Thyroid gland (tissue), 4 donors: ENCODE data around the gene FUBP1. TPM values are rescaled to one million over a fixed set of nuclear protein-coding genes. Genes with fewer than 3 reads are reported as not detected.

Source experiments
- DNase-seq, 2 donors: peaks; one replicate each; pipeline ENCODE4 v3.0.0-alpha.2; 2019
- H3K27ac ChIP-seq, 3 donors: fragments of 200-600 bp; sonication (generic); 1 replicate in 2 of 3; 2 replicates in 1 of 3; pipeline ENCODE4 v1.5.1; 2016 to 2019; ENCODE audit warnings: mild to moderate bottlenecking in 1 of 3, moderate library complexity in 1 of 3
- H3K27me3 ChIP-seq: fragments of 200-600 bp; sonication (generic); one replicate; pipeline ENCODE4 v1.5.1; 2019
- H3K36me3 ChIP-seq, 2 donors: fragments of 200-600 bp; sonication (generic); one replicate each; pipeline ENCODE4 v1.5.1; 2016 to 2019
- H3K4me1 ChIP-seq, 2 donors: fragments of 200-600 bp; sonication (generic); one replicate each; pipeline ENCODE4 v1.5.1; 2017 to 2019
- H3K4me3 ChIP-seq, 3 donors: fragments of 200-600 bp; sonication (generic); replicated peaks in 1 of 3; 1 replicate in 2 of 3; 2 replicates in 1 of 3; pipeline ENCODE4 v1.5.1; 2016; ENCODE audit warnings: mild to moderate bottlenecking in 1 of 3
- H3K9me3 ChIP-seq: fragments of 200-600 bp; sonication (generic); one replicate; pipeline ENCODE4 v1.5.1; 2017
- CTCF ChIP-seq, 6 experiments: fragments of 200-600 bp in 3 of 6; fragments of 450-650 bp in 3 of 6; sonication (generic) in 3 of 6; IDR thresholded peaks; one replicate each; pipeline ENCODE4 v1.5.1; 2016 to 2019; ENCODE audit warnings: antibody characterized with exemption in 6 of 6, mild to moderate bottlenecking in 2 of 6, inconsistent platforms in 1 of 6, moderate library complexity in 1 of 6
- POLR2A ChIP-seq, 2 donors: fragments of 450-650 bp; IDR thresholded peaks; one replicate each; pipeline ENCODE4 v1.6.1; 2017; ENCODE audit warnings: antibody characterized with exemption in 2 of 2, mild to moderate bottlenecking in 2 of 2, moderate library complexity in 1 of 2
- WGBS, 2 donors: methylation state at CpG; one replicate each; pipeline ENCODE4 v1.1.5; 2017; 5-methylcytosine and 5-hydroxymethylcytosine counted together
- intact Hi-C: fragments of 100-400 bp; cut with DNase I; formaldehyde crosslinking; loops from one replicate; pipeline ENCODE4 v1.15.1; 2023
- total RNA-seq, 4 donors: library from RNA; depleted of rRNA; stranded (reverse); fragments of >200 nt; gene quantifications; one replicate each; pipeline ENCODE4 v1.2.3, GENCODE V29; 2016

Gene FUBP1
- total RNA-seq, 4 donors from 2014 or later, result 136 to 231 (median 178) TPM

- H3K4me1 ChIP-seq, result peaks cover 33 to 42% of the 10 kb centered on the region in 2 donors
Observed at GRCh38 chr1:77978293-77978968, 441 bp downstream of the FUBP1 start.

GRCh38 chr1:77977989-77978292 lies 931 bp downstream of the FUBP1 start:
- no peak for DNase-seq
- H3K27ac ChIP-seq, result peak overlapping the region; percentile 93 to 99 (median 99)
- H3K27me3 ChIP-seq, result no peaks in the 10 kb centered on the region
- intact Hi-C loops, result no loop called here
- H3K4me1 ChIP-seq, result peaks cover 33 to 42% of the 10 kb centered on the region in 2 donors
- H3K9me3 ChIP-seq, result no peaks in the 10 kb centered on the region
- no peaks in the 10 kb centered on the region for H3K36me3 ChIP-seq
- no peak for TF ChIP-seq CTCF (IDR thresholded peaks at IDR 0.05)
- no peak for TF ChIP-seq POLR2A (IDR thresholded peaks at IDR 0.05)
- WGBS, 2 donors, result 0 to 1% methylated on average over 5 of the region's 5 CpGs
- H3K4me3 ChIP-seq, result peak overlapping the region; percentile 45 to 85 (median 63)

More at GRCh38 chr1:77978293-77978968, 441 bp downstream of the FUBP1 start:
- Histone ChIP-seq H3K27ac (peak overlapping the region; percentile 93 to 99 (median 99)), H3K27me3 (no peaks in the 10 kb centered on the region), H3K36me3 (no peaks in the 10 kb centered on the region), H3K4me3 (peak overlapping the region; percentile 45 to 85 (median 63)), H3K9me3 (no peaks in the 10 kb centered on the region)
- no peak for TF ChIP-seq CTCF (IDR thresholded peaks at IDR 0.05)
- peak in 1 of 2 donors; percentile 62 for TF ChIP-seq POLR2A (IDR thresholded peaks at IDR 0.05)
- 0% methylated on average over 34 of the region's 34 CpGs for WGBS, 2 donors
- intact Hi-C loops, result no loop called here
- DNase-seq, result peak; percentile 73 to 74

GRCh38 chr1:77976433-77977076 lies 2.3 kb downstream of the FUBP1 start:
- TF ChIP-seq CTCF (IDR thresholded peaks at IDR 0.05) (no peak), POLR2A (IDR thresholded peaks at IDR 0.05) (no peak)
- Histone ChIP-seq H3K27me3 (no peaks in the 10 kb centered on the region), H3K4me1 (peaks cover 38 to 45% of the 10 kb centered on the region in 2 donors), H3K9me3 (no peaks in the 10 kb centered on the region), H3K4me3 (peak overlapping the region in 1 of 3 donors; percentile 45), H3K36me3 (no peaks in the 10 kb centered on the region), H3K27ac (peak overlapping the region in 2 of 3 donors; percentile 93 to 99)
- WGBS, 2 donors, result 73 to 83% methylated on average over 13 of the region's 13 CpGs
- no peak for DNase-seq
- intact Hi-C loops, result no loop called here

GRCh38 chr1:77975907-77976306 lies 3.0 kb downstream of the FUBP1 start:
- no peaks in the 10 kb centered on the region for H3K36me3 ChIP-seq
- 28 to 39% methylated on average over 2 of the region's 2 CpGs for WGBS, 2 donors
- H3K9me3 ChIP-seq, result no peaks in the 10 kb centered on the region
- H3K4me1 ChIP-seq, result peaks cover 39 to 49% of the 10 kb centered on the region in 2 donors
- H3K27ac ChIP-seq, result peak overlapping the region in 1 of 3 donors; percentile 99
- TF ChIP-seq CTCF (IDR thresholded peaks at IDR 0.05), result no peak
- no peak for TF ChIP-seq POLR2A (IDR thresholded peaks at IDR 0.05)
- H3K4me3 ChIP-seq, result no peak overlapping the region
- DNase-seq, result no peak
- intact Hi-C loops, result no loop called here
- H3K27me3 ChIP-seq, result no peaks in the 10 kb centered on the region

GRCh38 chr1:77975386-77975785 lies 3.5 kb downstream of the FUBP1 start:
- DNase-seq, result no peak
- TF ChIP-seq POLR2A (IDR thresholded peaks at IDR 0.05) (no peak), CTCF (IDR thresholded peaks at IDR 0.05) (no peak)
- Histone ChIP-seq H3K4me3 (no peak overlapping the region), H3K4me1 (peaks cover 41 to 48% of the 10 kb centered on the region in 2 donors), H3K27me3 (no peaks in the 10 kb centered on the region), H3K9me3 (no peaks in the 10 kb centered on the region), H3K27ac (no peak overlapping the region), H3K36me3 (no peaks in the 10 kb centered on the region)
- intact Hi-C loops, result no loop called here
- 40 to 51% methylated on average over 4 of the region's 4 CpGs for WGBS, 2 donors
